Activated CD4-positive, CD25-positive, alpha-beta regulatory T cell treated with anti-CD3 and anti-CD28 coated beads, Interleukin-2, amount 50 U/mL, for 24 hours (primary cell): ENCODE measurements around the gene RHOT1.
"Not testable (repeated sequence)": the region's sequence is repeated elsewhere in the genome, so short reads cannot be mapped to it uniquely, and the experiment has no call there.

Experiments used
- ATAC-seq, 2 donors: fragments of 150-1000 bp; cut with Tn5 transposase; one replicate each; pipeline ENCODE4 v1.10.0; 2021; ENCODE audit warnings: mild to moderate bottlenecking in 1 of 2, moderate library complexity in 1 of 2

Gene RHOT1

DNA sequence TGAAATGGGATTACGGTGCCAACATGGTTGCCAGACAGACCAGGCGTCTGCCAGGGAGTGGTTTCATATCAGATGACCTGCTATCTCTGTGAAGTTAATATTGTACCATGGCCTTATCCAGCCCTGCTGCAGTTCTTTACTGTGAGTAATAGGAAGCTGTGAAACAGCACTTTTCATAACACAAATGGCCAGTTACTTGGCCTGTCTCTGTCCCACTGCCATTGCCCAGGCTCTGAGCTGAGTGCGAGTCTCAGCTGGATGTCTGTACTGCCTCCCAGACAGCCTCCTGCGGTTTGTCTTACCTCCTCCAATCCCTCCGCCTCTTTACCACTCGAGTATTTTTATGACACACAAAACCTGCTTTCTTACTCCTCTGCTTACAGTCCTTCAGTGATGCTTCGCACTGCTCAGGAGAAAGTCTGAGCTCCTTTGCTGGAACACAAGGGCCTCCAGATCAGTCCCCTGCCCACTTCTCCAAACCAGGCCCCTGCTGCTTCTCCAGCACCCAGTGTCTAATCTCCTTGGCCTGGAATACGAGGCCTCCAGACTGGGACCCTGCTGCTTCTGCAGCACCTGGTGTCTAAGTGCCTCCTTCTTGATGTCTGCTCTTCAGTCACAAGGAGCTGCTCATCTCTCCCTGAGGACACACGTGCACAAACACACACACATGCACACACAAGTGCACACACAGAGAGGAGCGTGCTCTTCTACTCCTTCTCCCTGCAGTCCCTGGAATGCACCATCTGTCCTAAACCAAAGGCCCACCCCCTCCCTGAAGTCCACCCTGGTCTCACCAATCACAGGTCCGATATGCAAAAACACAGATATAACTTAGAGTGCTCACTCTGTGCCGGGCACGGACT lies 17.1 kb upstream of the RHOT1 start:
- no peak for ATAC-seq

GRCh38 chr17:32125848-32126153 lies 16.5 kb upstream of the RHOT1 start:
- no peak for ATAC-seq

- no peak for ATAC-seq
Observed at GRCh38 chr17:32126325-32126724, 16.0 kb upstream of the RHOT1 start.

GRCh38 chr17:32126746-32127145 lies 15.6 kb upstream of the RHOT1 start:
- no peak for ATAC-seq

- peak; percentile 99 to 100 for ATAC-seq
Observed at GRCh38 chr17:32127158-32127897, 15.0 kb upstream of the RHOT1 start.

DNA sequence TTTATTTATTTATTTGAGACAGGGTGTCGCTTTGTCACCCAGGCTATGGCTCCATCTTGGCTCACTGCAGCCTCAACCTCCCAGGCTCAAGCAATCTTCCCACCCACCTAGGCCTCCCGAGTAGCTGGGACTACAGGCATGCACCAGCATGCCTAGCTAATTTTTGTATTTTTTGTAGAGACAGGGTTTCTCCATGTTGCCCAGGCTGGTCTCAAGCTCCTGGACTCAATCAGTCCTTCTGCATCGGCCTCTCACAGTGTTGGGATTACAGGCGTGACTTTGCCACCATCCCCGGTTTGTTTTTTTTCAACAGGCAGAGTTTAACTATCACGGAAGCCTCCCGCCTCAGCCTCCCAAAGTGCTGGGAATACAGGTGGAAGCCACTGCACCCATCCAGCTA lies 13.8 kb upstream of the RHOT1 start:
- ATAC-seq: not testable (repeated sequence)

GRCh38 chr17:32135497-32136117 lies 6.7 kb upstream of the RHOT1 start:
- not testable (repeated sequence) for ATAC-seq

GRCh38 chr17:32136856-32137255 lies 5.4 kb upstream of the RHOT1 start:
- ATAC-seq: peak in 1 of 2 donors; percentile 49

DNA sequence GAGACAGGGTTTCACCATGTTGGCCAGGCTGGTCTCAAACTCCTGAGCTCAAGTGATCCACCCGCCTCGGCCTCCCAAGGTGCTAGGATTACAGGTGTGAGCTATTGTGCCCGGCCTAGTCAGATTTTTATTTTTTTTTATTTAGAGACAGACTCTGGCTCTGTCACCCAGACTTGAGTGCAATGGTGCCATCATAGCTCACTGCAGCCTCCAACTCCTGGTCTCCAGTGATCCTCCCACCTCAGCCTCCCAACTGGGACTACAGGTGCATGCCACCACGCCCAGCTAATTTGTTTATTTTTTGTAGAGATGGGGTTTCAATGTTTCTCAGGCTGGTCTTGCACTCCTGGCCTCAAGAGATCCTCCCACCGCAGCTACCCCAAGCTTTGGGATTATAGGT lies 2.8 kb upstream of the RHOT1 start:
- not testable (repeated sequence) for ATAC-seq

DNA sequence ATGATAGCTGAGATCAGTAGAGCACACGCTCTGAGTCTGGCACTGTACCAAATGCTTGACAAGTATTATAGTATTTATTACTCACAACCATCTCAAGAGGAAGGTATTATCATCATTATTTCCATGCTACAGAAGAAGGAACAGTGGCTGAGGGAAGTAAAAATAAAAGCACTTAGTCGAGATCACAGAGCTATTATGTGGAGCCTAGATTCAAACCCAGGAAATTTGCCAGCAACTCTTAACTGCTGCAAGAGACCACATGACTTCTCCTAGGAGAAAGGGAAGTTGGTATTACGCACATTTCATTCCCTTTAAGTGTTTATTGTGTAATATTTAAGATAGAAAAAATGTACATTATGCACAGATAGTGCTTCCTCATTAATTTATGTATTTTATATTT lies 1.0 kb upstream of the RHOT1 start:
- ATAC-seq: no peak

DNA sequence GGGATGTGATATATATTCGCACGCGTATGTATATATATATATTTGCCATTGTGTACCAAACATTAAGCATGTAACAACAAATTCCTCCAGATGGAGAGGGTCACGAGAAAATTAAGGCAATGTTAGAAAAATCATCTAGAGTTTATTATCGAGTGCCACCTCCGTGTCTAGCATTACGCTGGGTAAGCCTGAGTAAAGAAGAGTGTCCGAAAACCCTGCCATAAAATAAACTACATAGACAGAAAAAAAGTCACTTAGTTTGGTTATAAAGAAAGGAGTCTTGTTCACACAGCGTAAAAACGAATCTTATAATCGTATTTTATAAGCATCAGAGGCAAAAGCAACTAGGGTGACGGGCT lies 644 bp upstream of the RHOT1 start:
- no peak for ATAC-seq

DNA sequence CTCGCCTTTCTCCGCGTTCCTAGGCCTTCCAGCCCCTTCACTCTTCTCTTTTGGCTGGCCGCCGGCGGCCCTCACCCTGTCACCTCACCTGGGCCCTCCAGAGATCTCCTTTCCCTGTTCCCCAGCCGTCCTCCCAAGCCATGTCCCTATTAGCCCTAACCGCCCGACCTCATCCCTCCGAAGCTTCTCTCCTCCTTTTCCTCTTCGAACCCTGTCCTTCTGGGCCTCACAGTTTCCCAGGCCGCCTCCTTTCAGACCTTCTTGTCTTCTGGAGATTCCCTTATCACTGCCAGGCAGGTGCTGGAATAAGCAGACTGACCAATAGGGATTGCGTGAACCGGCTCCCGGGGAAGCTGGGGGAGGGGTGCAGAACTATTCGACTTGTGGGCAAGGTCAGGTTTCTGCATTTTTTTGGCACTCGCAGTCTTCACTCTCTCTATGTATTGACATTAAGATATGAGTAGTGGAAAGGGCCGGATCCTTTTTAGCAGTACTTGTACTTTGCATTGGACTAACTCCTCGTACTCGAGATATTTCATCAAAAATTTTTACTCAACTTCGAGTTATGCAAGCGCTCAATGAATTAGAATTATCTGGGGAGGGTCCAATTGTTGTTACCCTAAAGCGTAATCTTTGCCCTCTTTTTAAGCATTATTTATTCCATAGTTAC lies 690 bp downstream of the RHOT1 start:
- no peak for ATAC-seq

DNA sequence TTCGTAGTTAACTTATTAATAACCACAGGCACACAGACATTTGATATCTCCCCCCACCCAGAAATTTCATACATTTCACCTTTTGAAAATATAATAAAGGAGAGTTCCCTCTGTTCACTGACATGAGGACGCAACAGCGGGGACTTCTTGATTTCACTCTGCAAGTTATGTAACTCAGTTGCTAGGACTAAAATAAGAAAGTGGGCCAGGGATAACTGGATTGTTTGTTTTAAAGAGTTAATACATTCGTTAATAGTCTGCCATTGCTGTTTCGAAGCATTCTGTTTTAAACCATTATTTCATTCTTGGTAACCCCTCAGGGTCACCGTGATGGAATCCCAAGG lies 1.2 kb downstream of the RHOT1 start:
- ATAC-seq: no peak

DNA sequence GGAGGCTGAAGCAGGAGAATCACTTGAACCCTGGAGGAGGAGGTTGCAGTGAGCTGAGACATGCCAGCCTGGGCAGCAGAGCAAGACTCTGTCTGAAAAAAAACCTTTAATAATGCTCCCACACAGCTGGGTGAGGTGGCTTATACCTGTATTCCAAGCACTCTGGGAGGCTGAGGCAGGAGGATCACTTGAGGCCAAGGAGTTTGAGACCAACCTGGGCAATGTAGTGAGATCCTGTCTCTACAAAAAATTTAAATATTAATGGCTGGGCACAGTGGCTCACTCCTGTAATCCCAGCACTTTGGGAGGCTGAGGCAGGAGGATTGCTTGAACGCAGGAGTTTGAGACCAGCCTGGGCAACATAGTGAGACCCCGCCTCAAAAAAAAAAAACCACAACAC lies 2.1 kb downstream of the RHOT1 start:
- not testable (repeated sequence) for ATAC-seq

- no peak for ATAC-seq
Observed at GRCh38 chr17:32148351-32148750, 6.0 kb downstream of the RHOT1 start.

DNA sequence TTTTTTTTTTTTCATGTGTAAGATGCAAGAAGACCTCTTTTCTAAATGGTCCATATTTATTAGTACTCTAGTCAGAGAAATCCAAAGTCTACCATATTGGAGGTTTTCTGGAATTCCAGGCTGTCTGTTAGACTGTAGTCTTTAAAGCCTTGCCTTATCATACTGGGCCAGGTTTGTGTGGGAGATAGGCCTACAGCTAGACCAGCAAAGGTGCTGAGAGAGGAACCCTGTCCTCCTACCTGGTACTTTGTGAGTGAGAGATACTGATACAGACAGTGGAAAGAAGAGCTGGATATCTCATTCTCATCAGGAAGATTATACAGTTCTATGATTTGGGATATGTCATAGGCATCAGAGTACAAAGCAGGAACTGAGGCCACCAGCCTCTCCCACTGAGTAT lies 8.1 kb downstream of the RHOT1 start:
- no peak for ATAC-seq

DNA sequence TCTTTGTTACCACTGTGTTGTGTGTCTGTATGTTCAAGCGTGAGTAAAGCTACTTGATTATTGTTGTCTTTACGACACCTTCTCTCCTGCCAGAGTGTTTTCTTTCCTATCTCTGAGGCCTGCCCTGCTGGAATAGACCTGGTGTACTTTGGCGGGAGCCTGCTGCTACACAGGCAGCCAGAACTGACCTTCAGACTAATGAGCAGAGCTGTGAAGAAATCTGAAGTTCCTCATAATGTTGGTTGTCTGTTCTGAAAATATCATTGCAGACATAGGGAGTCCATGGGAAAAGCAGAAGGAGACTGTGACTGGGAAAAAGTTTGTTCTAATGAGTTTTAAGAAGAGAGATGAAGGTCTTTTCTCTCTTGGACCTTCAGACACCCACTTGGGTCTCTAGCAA lies 9.8 kb downstream of the RHOT1 start:
- ATAC-seq: no peak

DNA sequence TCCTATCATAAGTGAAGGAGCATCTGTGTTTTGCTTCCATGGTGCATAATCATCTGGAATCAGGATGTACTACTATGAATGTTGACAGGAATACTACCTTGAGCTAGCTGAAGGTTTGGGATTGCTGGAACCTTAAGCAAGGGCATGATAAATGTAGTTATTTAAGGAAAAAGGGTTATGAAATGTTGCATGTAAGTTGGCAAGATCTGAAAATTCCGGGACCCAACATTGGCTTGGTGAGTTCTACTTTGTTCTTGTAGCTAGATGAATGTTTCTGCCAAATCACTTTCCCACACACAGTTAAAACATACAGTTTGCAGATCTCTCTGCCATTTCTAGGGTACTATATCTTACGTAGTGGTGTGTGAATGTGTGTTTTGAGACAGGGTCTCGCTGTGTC lies 13.6 kb downstream of the RHOT1 start:
- no peak for ATAC-seq

GRCh38 chr17:32156656-32157055 lies 14.4 kb downstream of the RHOT1 start:
- no peak for ATAC-seq

- no peak for ATAC-seq
Observed at GRCh38 chr17:32157225-32157624, 14.9 kb downstream of the RHOT1 start.

DNA sequence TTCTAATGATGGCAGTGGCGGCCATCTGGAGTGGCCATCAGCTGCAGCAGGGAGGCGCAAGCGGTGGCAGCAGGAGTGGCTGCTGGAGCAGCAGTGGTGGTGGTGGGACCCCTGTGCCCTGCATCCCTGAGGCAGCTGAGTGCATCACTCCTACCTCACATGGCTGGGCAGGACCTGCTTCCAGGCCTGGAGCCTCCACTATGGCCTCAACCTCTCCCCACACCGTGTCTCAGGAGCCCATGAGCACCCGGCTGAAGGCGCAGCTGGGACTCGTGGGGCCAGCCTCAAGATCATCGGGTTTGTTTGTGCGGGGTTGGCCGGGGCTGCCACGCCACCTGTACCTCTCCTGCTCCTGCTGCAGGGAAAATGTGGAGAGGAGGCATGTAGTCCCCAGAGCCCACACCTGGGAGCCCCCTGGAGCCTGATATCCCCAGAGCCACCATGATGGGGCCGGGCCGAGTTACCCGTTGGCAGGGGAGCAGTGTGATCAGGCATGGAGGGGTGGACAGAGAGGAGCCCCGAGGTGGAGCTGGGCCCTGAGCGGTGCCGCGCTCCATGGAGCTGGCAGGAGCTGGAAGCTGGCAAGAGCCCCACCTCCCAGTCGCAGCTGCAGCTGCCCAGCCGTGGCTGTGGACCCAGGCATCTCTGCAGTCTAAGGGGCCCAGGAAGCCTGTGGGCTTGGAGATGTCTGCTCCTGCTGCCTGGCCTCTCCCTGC lies 16.7 kb downstream of the RHOT1 start:
- ATAC-seq: no peak

GRCh38 chr17:32159586-32160438 lies 17.5 kb downstream of the RHOT1 start:
- ATAC-seq: no peak
